ENCODE data around the gene RBM15B. TPM values are rescaled to one million over a fixed set of nuclear protein-coding genes. Genes with fewer than 3 reads are reported as not detected.
A peak's percentile ranks its signal among the peaks of the same experiment; 100 is the strongest.

Gene RBM15B
- polyA plus RNA-seq, 2 of the 4 experiments (the other 2 are of a cell fraction) = 7.9 to 17.0 TPM

DNA sequence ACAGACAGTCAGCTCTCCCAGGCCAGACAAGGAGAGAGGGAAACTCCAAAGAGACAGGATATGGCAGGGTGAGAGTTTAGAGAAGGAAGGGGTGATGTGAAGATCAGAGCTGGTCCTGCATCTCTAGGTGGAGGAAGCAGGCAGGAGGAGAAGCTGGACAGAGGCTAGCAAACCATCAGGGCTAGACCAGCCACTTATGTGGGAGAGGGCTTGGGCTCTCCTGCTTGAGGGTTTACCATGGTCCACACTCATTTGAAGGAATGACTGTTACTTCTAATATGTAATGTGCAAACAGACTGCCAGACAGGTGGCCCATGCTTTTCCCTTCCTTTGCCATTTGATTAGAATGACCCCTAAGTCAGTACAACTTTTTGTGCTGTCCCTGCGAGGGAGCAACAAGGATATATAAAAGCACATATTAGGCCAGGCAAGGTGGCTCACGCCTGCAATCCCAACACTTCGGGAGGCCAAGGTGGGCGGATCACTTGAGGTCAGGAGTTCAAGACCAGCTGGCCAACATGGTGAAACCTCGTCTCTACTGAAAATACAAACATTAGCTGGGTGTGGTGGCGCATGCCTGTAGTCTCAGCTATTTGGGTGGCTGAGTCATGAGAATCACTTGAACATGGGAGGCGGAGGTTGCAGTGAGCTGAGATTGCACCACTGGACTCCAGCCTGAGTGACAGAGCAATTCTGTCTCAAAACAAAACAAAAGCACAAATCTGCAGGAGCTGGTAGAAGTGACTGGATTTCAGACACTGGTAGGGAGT is 47.0 kb upstream of the RBM15B start:
- CTCF ChIA-PET = interaction anchor here (1.1 kb wide), 1 partner anchor 14 kb away, joined by 3 read pairs; no protein-coding TSS in a partner anchor
- peak overlapping the region; percentile 69 to 87 for H3K27ac ChIP-seq
- peak in 1 of 2 experiments; percentile 83 for DNase-seq (ENCODE audit: low read depth in 1 of 2, low spot score in 1 of 2)
- peak overlapping the region; percentile 52 for H3K4me2 ChIP-seq
- FAIRE-seq = no peak
- ATAC-seq = peak in 1 of 2 experiments; percentile 81; a peak in 4 of 6 replicates
- TF ChIP-seq CEBPB (IDR thresholded peaks at IDR 0.05) = peak in 1 of 2 experiments; percentile 82; a peak in 2 of 4 replicates
- TF ChIP-seq MAFK (IDR thresholded peaks at IDR 0.05; ENCODE audit: partially characterized antibody) = peak; percentile 84
- TF ChIP-seq, protein P1, sequence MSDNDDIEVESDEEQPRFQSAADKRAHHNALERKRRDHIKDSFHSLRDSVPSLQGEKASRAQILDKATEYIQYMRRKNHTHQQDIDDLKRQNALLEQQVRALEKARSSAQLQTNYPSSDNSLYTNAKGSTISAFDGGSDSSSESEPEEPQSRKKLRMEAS (IDR thresholded peaks at IDR 0.05) = peak; percentile 66
- TF ChIP-seq CHD2 (IDR thresholded peaks at IDR 0.05; ENCODE audit: low read length, partially characterized antibody) = no peak
- peak in 1 of 2 experiments; percentile 34; a peak in 1 of 5 replicates for TF ChIP-seq JUN (IDR thresholded peaks at IDR 0.05)
- no peak for TF ChIP-seq FOSL2 (IDR thresholded peaks at IDR 0.05)
- peak; percentile 70 for TF ChIP-seq FOSL2 (CRISPR knock-in tag; IDR thresholded peaks at IDR 0.05)
- TF ChIP-seq RARB (CRISPR knock-in tag; IDR thresholded peaks at IDR 0.05) = peak; percentile 68
- no peak for TF ChIP-seq RNF2 (IDR thresholded peaks at IDR 0.05; ENCODE audit: borderline replicate concordance, low read depth)
- POLR2A ChIA-PET = no interaction called here
- peaks cover 38% of the 10 kb centered on the region for H3K4me1 ChIP-seq
- H3K9me3 ChIP-seq = no peaks in the 10 kb centered on the region
- 5% methylated on average over 7 of the region's 7 CpGs for WGBS (ENCODE audit: missing lambda C conversion rate)
- H3K4me3 ChIP-seq = no peak overlapping the region

DNA sequence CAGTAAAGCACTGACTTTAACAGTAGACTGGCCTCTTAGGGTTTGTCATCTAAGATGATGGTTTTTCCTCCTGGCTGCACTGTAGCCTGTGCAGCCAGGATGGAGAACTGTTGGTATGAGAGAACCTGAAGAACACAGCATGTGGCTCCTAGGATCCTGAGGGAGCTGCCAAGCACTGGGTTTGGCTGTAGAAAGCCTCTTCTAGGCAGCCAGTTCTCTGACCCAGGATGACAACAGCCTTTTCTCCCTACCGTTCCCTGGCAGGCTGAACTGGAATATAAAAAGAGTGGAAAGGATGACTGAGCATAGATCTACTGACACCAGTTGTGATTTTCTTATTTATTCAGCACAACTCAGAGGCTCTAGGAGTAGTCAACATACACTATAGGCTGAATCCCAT is 40.3 kb upstream of the RBM15B start:
- FAIRE-seq (no peak), DNase-seq (ENCODE audit: low read depth in 1 of 2, low spot score in 1 of 2) (no peak), ATAC-seq (no peak)
- H3K4me2 ChIP-seq = no peak overlapping the region
- TF ChIP-seq, protein P2, sequence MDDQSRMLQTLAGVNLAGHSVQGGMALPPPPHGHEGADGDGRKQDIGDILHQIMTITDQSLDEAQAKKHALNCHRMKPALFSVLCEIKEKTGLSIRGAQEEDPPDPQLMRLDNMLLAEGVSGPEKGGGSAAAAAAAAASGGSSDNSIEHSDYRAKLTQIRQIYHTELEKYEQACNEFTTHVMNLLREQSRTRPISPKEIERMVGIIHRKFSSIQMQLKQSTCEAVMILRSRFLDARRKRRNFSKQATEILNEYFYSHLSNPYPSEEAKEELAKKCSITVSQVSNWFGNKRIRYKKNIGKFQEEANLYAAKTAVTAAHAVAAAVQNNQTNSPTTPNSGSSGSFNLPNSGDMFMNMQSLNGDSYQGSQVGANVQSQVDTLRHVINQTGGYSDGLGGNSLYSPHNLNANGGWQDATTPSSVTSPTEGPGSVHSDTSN (IDR thresholded peaks at IDR 0.05) = no peak
- TF ChIP-seq CBX2 (IDR thresholded peaks at IDR 0.05; ENCODE audit: borderline replicate concordance, low read depth) (no peak), NR3C1 (IDR thresholded peaks at IDR 0.05) (no peak), CHD4 (IDR thresholded peaks at IDR 0.05; ENCODE audit: borderline replicate concordance) (no peak), FOSB (CRISPR knock-in tag; IDR thresholded peaks at IDR 0.05) (no peak), NFE2L2 (conservative IDR thresholded peaks at IDR 0.05; ENCODE audit: low read length) (no peak), JUN (IDR thresholded peaks at IDR 0.05) (no peak), TFCP2L1 (CRISPR knock-in tag; IDR thresholded peaks at IDR 0.05) (no peak), RFX5 (IDR thresholded peaks at IDR 0.05) (no peak), POLR2AphosphoS2 (conservative IDR thresholded peaks at IDR 0.05; ENCODE audit: low read length) (no peak)
- TF ChIP-seq, protein P3, sequence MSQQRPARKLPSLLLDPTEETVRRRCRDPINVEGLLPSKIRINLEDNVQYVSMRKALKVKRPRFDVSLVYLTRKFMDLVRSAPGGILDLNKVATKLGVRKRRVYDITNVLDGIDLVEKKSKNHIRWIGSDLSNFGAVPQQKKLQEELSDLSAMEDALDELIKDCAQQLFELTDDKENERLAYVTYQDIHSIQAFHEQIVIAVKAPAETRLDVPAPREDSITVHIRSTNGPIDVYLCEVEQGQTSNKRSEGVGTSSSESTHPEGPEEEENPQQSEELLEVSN (IDR thresholded peaks at IDR 0.05; ENCODE audit: borderline replicate concordance, low read depth) = no peak
- TF ChIP-seq, protein P4, sequence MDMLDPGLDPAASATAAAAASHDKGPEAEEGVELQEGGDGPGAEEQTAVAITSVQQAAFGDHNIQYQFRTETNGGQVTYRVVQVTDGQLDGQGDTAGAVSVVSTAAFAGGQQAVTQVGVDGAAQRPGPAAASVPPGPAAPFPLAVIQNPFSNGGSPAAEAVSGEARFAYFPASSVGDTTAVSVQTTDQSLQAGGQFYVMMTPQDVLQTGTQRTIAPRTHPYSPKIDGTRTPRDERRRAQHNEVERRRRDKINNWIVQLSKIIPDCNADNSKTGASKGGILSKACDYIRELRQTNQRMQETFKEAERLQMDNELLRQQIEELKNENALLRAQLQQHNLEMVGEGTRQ (IDR thresholded peaks at IDR 0.05) = no peak
- TF ChIP-seq, protein P5, sequence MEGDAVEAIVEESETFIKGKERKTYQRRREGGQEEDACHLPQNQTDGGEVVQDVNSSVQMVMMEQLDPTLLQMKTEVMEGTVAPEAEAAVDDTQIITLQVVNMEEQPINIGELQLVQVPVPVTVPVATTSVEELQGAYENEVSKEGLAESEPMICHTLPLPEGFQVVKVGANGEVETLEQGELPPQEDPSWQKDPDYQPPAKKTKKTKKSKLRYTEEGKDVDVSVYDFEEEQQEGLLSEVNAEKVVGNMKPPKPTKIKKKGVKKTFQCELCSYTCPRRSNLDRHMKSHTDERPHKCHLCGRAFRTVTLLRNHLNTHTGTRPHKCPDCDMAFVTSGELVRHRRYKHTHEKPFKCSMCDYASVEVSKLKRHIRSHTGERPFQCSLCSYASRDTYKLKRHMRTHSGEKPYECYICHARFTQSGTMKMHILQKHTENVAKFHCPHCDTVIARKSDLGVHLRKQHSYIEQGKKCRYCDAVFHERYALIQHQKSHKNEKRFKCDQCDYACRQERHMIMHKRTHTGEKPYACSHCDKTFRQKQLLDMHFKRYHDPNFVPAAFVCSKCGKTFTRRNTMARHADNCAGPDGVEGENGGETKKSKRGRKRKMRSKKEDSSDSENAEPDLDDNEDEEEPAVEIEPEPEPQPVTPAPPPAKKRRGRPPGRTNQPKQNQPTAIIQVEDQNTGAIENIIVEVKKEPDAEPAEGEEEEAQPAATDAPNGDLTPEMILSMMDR (IDR thresholded peaks at IDR 0.05) = no peak
- TF ChIP-seq, protein P6, sequence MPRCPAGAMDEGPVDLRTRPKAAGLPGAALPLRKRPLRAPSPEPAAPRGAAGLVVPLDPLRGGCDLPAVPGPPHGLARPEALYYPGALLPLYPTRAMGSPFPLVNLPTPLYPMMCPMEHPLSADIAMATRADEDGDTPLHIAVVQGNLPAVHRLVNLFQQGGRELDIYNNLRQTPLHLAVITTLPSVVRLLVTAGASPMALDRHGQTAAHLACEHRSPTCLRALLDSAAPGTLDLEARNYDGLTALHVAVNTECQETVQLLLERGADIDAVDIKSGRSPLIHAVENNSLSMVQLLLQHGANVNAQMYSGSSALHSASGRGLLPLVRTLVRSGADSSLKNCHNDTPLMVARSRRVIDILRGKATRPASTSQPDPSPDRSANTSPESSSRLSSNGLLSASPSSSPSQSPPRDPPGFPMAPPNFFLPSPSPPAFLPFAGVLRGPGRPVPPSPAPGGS (IDR thresholded peaks at IDR 0.05) = no peak
- TF ChIP-seq, protein P7, sequence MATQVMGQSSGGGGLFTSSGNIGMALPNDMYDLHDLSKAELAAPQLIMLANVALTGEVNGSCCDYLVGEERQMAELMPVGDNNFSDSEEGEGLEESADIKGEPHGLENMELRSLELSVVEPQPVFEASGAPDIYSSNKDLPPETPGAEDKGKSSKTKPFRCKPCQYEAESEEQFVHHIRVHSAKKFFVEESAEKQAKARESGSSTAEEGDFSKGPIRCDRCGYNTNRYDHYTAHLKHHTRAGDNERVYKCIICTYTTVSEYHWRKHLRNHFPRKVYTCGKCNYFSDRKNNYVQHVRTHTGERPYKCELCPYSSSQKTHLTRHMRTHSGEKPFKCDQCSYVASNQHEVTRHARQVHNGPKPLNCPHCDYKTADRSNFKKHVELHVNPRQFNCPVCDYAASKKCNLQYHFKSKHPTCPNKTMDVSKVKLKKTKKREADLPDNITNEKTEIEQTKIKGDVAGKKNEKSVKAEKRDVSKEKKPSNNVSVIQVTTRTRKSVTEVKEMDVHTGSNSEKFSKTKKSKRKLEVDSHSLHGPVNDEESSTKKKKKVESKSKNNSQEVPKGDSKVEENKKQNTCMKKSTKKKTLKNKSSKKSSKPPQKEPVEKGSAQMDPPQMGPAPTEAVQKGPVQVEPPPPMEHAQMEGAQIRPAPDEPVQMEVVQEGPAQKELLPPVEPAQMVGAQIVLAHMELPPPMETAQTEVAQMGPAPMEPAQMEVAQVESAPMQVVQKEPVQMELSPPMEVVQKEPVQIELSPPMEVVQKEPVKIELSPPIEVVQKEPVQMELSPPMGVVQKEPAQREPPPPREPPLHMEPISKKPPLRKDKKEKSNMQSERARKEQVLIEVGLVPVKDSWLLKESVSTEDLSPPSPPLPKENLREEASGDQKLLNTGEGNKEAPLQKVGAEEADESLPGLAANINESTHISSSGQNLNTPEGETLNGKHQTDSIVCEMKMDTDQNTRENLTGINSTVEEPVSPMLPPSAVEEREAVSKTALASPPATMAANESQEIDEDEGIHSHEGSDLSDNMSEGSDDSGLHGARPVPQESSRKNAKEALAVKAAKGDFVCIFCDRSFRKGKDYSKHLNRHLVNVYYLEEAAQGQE (IDR thresholded peaks at IDR 0.05) = no peak
- no peak overlapping the region for H3K4me3 ChIP-seq
- ChIA-PET CTCF (interaction anchor here (0.6 to 1.6 kb wide), 3 partner anchors 21 to 250 kb away, joined by 3 to 6 read pairs (median 5); partner anchors contain the start of gene MANF), POLR2A (no interaction called here)
- H3K4me1 ChIP-seq = no peaks in the 10 kb centered on the region
- no peaks in the 10 kb centered on the region for H3K9me3 ChIP-seq
- H3K27ac ChIP-seq = no peak overlapping the region
- WGBS (ENCODE audit: missing lambda C conversion rate) = 83% methylated on average over 1 of the region's 1 CpG

Data from A549 (cell line).